GM19452 (cell line): ENCODE measurements around the gene METTL17.
"Not testable (repeated sequence)": the region's sequence is repeated elsewhere in the genome, so short reads cannot be mapped to it uniquely, and the experiment has no call there.

Experiments used
- ATAC-seq: cut with Tn5 transposase; IDR thresholded peaks from one replicate; pipeline ENCODE4 v1.9.1; 2021; ENCODE audit not compliant: unreplicated experiment

METTL17 gene, protein sequence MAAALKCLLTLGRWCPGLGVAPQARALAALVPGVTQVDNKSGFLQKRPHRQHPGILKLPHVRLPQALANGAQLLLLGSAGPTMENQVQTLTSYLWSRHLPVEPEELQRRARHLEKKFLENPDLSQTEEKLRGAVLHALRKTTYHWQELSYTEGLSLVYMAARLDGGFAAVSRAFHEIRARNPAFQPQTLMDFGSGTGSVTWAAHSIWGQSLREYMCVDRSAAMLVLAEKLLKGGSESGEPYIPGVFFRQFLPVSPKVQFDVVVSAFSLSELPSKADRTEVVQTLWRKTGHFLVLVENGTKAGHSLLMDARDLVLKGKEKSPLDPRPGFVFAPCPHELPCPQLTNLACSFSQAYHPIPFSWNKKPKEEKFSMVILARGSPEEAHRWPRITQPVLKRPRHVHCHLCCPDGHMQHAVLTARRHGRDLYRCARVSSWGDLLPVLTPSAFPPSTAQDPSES

DNA sequence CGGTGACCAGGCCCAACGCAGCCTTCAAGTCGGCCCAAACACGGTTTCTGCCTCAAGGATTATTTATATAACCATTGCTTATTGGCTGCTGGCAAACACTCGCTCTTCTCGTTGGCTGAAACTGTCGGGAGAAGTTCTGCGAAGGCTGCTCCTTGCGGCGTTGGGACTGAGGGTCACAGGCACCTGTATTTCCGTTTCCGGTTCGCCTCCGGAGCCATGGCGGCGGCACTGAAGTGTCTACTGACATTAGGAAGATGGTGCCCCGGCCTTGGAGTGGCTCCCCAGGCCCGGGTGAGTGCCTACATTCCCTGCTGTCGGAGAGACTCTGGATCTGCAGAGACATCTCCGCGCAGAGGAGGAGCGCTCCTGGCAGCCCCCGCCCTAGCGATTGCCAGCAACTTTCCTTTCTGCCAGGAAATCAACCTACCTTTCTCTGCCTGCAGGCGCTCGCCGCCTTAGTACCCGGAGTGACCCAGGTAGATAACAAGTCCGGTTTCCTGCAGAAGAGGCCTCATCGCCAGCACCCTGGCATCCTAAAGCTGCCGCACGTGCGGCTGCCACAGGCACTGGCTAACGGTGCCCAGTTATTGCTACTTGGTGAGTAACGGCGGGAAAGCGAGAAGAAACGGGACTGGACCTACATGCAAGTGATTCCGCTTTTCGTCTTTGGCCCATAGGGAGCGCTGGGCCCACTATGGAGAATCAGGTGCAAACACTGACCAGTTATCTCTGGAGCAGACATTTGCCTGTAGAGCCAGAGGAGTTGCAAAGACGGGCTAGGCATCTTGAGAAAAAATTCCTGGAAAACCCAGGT, at the start of gene METTL17:
Gene METTL17 (plus strand): TSS at position 194 of the 814 bp plus-strand sequence. CDS start 23 bp downstream, at position 217.
- ATAC-seq = peak; percentile 96

DNA sequence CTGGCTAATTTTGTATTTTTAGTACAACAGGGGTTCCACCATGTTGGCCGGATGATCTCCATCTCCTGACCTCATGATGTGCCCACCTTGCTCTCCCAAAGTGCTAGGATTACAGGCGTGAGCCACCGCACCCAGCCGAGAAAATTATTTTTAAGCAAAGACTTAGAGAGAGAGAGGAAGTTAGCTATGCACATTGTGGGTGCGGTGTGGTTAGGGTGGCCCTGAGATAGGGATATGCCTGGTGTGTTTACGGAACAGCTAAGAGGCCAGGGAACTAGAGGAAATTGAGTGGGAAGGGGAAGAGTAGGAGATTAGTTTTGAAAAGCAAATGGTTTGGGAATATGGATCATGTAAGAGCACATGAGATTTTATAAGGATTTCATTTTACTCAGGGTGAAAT, 44.6 kb upstream of the METTL17 start:
- not testable (repeated sequence) for ATAC-seq

DNA sequence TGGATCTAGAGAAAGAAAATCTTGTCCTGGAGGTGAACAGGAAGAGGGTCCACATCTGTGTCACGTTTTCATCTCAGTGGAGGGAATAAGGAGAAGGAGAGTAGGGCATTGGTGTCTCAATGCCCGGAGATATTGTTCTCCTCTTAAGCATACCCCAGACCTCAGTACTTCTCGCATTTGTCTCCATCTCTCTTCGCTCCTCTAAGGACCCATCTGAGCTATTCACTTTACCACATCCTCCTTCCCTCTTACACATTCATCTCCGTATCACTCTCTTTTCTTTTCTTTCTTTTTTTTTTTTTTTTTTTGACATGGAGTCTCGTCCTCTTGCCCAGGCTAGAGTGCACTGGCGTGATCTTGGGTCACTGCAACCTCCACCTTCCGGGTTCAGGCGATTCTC, 43.1 kb upstream of the METTL17 start:
- not testable (repeated sequence) for ATAC-seq

DNA sequence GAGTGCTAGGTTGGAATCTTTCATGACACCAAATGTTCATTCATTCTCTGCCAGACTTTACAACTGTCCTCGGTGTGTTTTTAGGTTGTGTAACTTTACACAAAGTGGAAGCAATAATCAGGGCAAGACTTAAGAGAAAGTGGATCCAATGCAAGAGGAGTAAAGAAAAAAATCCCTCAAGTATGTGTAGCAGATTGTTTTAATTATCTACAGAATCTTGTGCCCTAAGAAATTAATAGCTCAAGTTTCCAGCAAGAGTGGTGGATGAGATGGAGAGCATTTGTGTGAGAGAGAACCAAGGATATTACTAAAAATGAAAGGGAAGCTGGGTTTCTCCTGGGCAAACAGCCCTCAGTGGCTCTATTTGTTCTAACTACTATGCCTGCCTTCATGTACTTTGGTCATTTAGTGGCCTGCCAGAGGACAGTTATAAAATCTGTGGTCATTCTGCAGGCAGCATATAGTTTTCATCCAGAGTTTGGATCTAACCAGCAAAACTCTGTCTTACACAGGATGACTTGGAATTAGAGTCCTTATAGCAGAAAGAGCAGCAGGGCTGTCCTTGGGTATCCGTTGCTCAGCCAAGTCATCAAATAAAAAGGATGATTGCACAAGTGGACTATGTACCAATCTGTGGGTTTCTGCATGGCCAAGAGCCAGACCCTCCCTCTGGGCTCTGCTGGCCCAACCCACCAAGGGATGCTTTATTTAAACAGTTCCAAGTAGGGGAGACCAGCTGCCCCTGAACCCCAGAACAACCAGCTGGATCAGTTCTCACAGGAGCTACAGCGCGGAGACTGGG, 34.8 kb upstream of the METTL17 start, which contains the start of gene RNASE2:
Gene RNASE2 (plus strand): TSS at position 752 of the 802 bp plus-strand sequence. CDS start 285 bp downstream, outside the sequence.
- ATAC-seq = not testable (repeated sequence)

DNA sequence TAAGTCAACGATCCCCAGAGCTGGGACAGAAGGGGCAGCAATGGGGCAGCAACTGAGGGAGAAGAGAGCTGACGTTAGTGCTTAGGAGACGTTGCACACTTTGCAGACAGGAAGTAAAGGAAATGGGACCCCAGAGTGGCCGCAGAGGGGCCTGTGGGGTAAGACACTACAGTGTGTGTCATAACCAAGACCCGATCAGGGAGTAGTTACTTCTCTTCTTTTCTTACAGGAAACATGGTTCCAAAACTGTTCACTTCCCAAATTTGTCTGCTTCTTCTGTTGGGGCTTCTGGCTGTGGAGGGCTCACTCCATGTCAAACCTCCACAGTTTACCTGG, 34.3 kb upstream of the METTL17 start:
- not testable (repeated sequence) for ATAC-seq

DNA sequence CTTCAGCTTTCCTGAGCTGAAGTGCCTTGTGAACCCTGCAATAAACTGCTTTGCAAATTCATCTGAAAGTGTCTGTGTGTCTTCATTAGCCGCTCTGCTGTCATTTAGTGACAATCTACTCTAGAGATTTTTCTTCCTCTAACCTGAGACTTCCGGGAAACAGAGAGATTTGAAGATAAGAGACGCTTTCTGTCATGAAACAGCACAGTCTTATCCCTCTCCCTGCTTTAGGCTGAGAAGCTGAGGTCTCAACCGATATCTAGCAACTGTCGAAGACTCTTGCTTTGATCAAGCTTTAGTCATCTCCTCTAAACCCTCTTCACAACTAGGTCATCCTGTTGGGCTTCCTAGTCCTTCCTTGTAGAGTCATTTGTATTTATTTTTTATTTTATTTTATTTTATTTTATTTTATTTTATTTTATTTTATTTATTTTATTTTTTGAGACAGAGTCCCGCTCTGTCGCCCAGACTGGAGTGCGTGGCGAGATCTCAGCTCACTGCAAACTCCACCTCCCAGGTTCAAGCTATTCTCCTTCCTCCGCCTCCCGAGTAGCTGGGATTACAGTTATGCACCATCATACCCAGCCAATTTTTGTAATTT, 33.3 kb upstream of the METTL17 start:
- no peak for ATAC-seq

DNA sequence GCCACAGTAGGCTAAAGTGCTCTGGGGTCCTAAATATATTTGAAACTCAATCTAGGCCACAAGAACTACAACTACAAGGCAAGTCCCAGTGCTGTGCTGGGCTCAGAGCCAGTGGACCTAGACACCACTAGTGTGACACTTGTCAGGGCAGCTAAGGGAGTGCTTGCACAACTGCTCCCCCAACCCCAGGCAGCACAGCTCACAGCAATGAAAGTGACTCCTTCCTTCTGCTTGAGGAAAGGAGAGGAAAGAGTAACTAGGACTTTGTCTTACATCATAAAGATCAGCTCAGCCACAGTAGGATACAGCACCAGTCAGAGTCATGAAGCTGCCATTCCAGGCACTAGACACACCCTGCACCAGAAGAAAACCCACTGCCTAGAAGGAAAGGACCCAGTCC, 30.8 kb upstream of the METTL17 start:
- ATAC-seq = not testable (repeated sequence)

DNA sequence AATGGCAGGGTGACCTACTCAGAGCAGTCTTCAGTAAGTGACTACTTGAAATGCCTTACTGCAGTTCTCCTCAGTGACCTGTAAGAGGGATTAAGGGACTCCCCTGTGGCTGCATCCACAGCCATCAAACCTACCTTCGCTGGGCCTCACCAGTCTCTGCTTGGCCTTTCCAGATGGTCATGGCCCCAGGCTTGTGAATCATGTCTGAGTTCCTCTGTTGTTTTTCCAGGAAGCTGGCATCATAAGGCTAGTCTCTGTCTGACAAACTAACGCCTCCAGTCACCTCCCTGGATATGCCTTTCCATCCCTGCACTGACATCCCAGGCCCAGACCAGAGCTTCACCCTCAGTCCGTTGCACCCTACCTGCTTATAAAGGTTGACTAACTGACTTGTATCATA, 20.4 kb upstream of the METTL17 start:
- no peak for ATAC-seq

DNA sequence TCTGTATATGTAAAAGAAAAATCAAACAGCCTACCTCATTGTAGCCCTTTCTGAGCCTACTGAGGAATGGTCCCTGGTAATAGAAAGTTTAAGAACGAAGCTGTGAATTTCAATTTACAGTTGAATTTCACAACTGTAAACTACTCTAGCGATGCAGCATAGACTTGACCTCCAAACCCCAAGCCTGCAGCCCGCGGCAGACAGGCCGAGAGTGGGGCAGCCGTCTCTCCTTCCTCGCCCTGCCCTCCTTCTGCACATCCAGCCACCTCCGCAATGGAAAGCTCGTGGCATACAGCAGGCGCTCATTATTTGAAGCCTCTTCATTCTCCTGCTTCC, 19.2 kb upstream of the METTL17 start:
- ATAC-seq = peak; percentile 9

DNA sequence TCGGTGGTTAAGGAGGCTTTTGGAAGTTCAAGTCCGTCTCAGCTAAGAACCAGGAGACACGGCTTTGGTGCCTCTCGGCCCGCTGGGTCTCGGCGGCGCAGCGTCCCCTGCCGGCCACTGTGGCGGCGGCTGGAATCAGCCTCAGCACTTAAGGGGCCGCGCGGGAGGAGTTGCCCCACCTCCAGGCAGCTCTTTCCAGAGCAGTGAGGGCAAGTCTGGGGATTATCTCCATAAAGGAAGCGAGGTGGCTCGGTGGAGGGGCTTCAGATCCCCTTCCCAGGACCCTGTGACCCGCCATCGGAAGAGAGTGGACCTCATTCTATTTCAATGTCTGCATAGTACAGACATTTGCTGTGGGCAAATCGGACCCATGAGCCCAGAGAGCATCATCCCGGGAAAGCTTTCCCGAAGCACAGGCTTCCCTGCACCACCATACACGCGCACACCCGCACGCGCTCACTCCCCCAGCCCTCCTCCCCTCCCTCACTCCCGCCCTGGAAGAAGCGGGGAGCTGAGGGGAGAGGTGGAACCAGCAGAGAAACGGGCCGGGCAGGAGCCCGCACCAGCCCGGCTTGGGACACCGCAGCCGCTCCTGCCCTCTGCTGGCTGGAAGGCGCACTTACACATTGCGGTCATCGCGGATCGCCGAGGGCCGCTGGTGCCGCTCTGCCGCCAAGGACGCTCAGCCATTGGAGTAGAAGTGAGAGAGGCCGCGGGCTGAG, 18.6 kb upstream of the METTL17 start:
- peak; percentile 96 for ATAC-seq

DNA sequence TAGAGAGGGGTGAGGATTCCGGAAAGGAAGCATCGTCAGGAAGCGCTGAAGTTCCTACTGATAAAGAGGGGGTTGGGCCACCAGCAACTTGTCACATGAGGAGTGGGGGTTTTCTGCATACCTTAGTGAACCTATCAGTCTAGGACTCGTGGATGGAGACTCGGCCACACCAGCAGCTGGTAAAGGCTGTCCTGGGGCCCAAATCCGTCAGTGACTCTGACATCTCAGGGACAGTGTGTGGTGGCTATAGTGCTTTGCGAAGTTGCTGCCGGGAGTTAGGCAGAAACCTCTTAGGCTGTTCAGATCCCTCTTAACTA, 18.1 kb upstream of the METTL17 start:
- ATAC-seq = no peak

DNA sequence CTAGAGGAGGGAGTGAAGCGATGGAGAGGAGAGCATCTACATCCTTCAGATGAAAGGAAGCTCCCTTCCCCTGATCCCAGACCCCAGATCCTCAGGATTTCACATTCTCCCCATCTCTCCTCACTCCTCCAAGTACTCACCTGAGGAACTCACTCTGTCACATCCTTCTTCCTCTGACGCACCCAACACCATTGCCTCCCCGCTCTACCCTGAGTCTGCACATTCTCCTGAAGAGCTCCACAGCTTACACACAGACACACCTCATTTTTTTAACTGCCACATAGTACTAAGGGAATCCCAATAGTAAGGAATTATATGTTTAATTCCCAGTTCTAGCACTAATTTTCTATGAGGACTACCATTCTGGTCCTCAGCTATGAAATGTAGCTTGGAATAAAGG, 16.3 kb upstream of the METTL17 start:
- no peak for ATAC-seq

DNA sequence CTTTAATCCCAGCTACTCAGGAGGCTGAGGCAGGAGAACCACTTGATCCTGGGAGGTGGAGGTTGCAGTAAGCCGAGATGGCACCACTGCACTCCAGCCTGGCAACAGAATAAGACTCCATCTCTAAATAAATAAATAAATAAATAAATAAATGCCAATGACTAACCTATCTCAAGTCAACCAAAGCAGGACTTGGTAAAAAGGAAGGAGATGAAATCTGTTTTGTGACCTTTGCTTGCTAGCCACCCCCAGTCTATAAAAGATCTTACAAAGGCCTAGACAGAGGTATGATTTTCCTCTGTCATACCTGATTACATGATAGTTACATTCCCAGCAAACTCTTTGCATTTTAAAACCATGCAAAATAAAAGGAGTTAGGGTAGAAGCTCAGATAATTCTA, 13.5 kb upstream of the METTL17 start:
- no peak for ATAC-seq

DNA sequence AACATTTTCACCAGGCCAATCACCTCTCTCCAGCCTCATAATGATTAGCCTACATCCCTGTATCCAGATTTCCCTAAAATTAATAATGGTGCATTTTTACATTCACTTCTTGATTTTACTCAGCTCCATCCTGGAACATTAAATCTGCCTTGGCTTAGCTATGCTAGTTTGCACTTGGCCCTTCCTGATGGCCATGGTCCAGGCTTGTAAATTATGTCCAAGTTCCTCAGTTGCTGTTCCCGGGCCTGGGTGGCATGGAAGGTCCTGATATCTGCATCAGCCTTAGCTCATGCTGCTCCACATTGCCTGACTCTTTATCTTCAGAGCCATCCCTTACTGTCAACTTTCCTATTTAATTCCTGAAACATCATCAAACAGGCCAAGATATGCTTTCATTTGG, 11.1 kb upstream of the METTL17 start:
- no peak for ATAC-seq

DNA sequence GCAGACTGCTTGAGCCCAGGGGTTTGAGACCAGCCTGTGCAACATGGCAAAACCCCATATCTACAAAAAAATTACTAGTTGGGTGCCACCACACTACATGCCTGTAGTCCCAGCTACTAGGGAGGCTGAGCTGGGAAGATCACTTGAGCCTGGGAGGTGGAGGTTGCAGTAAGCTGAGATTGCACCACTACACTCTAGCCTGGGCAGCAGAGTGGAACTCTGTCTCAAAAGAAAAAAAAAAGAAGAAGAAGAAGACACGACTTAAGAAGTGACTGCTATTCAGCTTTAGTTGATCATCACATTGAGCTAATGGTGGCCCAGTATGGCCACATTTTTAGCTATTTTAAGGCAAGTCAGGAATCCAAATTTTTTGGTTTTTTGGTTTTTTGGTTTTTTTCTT, 8.9 kb upstream of the METTL17 start:
- no peak for ATAC-seq

DNA sequence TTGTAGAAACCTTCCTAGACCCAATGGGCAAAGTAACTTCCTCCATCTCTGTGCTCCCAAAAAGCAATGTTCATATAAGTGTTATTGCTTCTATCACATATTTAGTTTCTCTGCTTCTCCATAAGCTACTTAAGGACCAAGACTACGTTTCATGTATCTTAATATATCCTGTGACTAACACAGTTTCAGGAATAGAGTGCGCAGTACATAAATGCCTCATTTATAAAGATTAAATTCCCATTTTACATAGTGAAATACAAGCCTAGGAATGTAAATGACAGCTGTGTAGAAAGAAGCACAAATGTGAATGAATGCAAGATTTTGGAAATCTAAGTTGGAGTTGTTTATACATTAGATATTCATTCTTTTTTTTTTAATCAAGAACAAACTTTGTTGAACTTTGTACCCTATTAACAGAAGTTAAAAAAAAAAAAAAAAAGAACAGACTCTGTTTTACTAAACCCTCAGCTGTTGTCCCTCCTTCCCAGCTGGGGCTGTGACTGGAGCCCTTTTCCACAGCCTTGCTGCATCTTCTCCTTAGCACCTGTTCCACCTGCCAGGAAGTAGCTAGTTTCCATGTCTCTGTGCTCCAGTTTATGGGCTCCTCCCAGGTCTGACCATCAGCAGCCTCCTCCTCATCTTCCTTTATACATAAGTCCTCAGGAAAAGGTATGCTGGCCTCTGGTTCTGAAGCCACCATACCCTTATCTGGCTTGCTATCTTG, 7.0 kb upstream of the METTL17 start:
- no peak for ATAC-seq

DNA sequence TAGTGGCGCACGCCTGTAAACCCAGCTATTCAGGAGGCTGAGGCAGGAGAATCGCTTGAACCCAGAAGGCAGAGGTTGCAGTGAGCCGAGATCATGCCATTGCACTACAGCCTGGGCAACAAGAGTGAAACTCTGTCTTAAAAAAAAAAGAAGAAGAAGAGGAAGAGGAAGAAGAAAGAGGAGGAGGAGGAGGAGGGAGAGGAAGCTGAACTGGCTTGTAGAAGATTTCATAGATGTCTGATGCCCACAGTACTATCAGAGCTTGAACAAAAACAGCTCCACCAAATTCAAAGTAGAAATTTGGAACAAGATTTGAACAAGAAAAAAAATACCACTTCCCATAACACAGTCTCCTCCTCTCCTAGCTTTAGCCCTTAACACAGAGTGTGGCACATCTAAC, 4.1 kb upstream of the METTL17 start:
- not testable (repeated sequence) for ATAC-seq

DNA sequence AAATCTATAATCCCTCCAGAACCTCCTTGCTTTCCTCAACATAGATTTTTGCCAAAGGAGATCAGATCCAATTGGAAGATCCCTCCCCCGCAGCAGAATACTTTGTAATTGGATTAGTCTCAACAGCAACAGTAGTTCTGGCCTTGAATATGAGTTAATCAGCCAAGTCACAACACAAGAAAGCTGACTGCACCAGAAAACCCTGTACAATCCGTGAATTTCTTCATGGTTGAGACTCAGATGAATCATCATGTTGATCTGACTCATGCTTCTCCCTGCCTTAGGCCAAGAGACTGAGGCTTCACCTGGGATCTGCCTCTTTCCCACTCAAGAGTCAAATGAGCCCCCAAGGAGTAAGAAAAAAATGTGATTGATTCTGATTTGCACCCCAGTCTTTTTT, 3.0 kb upstream of the METTL17 start:
- no peak for ATAC-seq

DNA sequence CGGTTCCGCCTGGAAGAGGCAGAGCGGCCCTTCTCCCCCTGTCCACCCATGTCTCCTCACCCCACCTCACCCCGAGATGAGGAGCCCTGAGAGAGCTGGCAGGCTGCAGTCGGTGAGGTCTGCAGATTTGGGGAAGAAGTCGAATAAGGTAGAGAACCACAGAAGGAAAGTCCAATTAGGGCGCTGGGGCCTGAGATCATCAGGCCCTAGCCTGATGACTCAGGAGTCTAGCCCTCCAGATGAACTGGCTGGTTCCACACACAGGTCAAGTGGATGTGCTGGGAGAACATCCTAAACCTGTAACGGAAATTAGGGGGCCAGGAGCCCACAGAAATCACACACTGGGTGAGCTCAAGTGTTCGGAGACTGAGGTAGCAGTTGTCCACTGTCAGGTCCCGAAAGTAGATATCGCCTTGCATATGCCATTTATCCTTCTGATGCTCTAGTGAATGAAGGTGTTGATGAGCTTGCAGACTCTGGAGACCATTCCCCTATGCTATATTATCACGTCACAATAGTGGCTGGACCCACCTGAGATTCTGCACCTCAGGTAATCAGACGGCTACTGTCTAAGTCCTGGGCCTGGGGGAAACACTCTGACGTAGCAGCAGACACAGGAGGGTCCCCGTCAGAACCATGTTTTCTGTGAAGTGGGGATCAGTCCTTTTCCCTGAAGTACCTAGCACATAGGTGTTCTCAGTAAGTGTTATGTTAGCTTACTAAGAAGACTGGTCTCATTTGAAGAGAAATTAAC, 886 bp upstream of the METTL17 start:
- no peak for ATAC-seq
